ENCODE measurements around the gene TIGAR. TPM values are rescaled to one million over a fixed set of nuclear protein-coding genes. Genes with fewer than 3 reads are reported as not detected.

The TIGAR gene
- total RNA-seq, 1 donor: 11.5 TPM

- no peak for TF ChIP-seq CTCF (IDR thresholded peaks at IDR 0.05; ENCODE audit: insufficient read depth, low read length)
- DNase-seq (ENCODE audit: low read depth): no peak
- H3K4me3 ChIP-seq (ENCODE audit: low read depth, low read length): no peak overlapping the region
Measured at GRCh38 chr12:4288296-4289131, 32.5 kb upstream of the TIGAR start.

- no peak for TF ChIP-seq CTCF (IDR thresholded peaks at IDR 0.05; ENCODE audit: insufficient read depth, low read length)
- no peak overlapping the region for H3K4me3 ChIP-seq (ENCODE audit: low read depth, low read length)
- no peak for DNase-seq (ENCODE audit: low read depth)
Measured at GRCh38 chr12:4289231-4289878, 31.7 kb upstream of the TIGAR start.

GRCh38 chr12:4289998-4290790 lies 30.8 kb upstream of the TIGAR start:
- H3K4me3 ChIP-seq (ENCODE audit: low read depth, low read length): no peak overlapping the region
- no peak for DNase-seq (ENCODE audit: low read depth)
- TF ChIP-seq CTCF (IDR thresholded peaks at IDR 0.05; ENCODE audit: insufficient read depth, low read length): no peak

- H3K4me3 ChIP-seq (ENCODE audit: low read depth, low read length): no peak overlapping the region
- no peak for TF ChIP-seq CTCF (IDR thresholded peaks at IDR 0.05; ENCODE audit: insufficient read depth, low read length)
- no peak for DNase-seq (ENCODE audit: low read depth)
Measured at GRCh38 chr12:4292341-4293073, 28.5 kb upstream of the TIGAR start.

- no peak for TF ChIP-seq CTCF (IDR thresholded peaks at IDR 0.05; ENCODE audit: insufficient read depth, low read length)
- no peak overlapping the region for H3K4me3 ChIP-seq (ENCODE audit: low read depth, low read length)
- no peak for DNase-seq (ENCODE audit: low read depth)
Measured at GRCh38 chr12:4293299-4293965, 27.6 kb upstream of the TIGAR start.
